Measurements from ENCODE around the gene EDARADD.

GRCh38 chr1:236509203-236509602 is 115.1 kb downstream of the EDARADD start:
- TF ChIP-seq GATA2 (IDR thresholded peaks at IDR 0.05; ENCODE audit: low read depth, low read length) (no peak), GATA3 (IDR thresholded peaks at IDR 0.05; ENCODE audit: low read depth, low read length) (no peak)

Data from SH-SY5Y (cell line).